Hepatocyte (in vitro differentiated cells): ENCODE results near the gene TANC1. TPM values are rescaled to one million over a fixed set of nuclear protein-coding genes. Genes with fewer than 3 reads are reported as not detected.

Experiments used
- DNase-seq: peaks from one replicate; pipeline ENCODE4 v3.0.0-alpha.2; 2016; ENCODE audit warnings: low spot score
- H2AFZ ChIP-seq: fragments of 200-600 bp; sonication (generic); 2 replicates; pipeline ENCODE4 v1.6.0; 2016; ENCODE audit warnings: antibody characterized with exemption, mild to moderate bottlenecking
- H3K27ac ChIP-seq: fragments of 200-600 bp; sonication (generic); 2 replicates; pipeline ENCODE4 v1.5.1; 2016; ENCODE audit warnings: mild to moderate bottlenecking
- H3K27me3 ChIP-seq: fragments of 200-600 bp; sonication (generic); 2 replicates; pipeline ENCODE4 v1.6.1; 2016
- H3K36me3 ChIP-seq: fragments of 200-600 bp; sonication (generic); replicated peaks from 2 replicates; pipeline ENCODE4 v1.5.1; 2016; ENCODE audit warnings: low read depth; ENCODE audit not compliant: insufficient read depth
- H3K4me1 ChIP-seq: fragments of 200-600 bp; sonication (generic); 2 replicates; pipeline ENCODE4 v1.5.1; 2016; ENCODE audit warnings: mild to moderate bottlenecking, moderate library complexity; ENCODE audit not compliant: insufficient read depth
- H3K4me2 ChIP-seq: fragments of 200-600 bp; sonication (generic); 2 replicates; pipeline ENCODE4 v1.6.0; 2016
- H3K4me3 ChIP-seq: fragments of 200-600 bp; sonication (generic); 2 replicates; pipeline ENCODE4 v1.5.1; 2016; ENCODE audit warnings: mild to moderate bottlenecking
- H3K79me2 ChIP-seq: fragments of 200-600 bp; sonication (generic); 2 replicates; pipeline ENCODE4 v1.6.0; 2017; ENCODE audit warnings: mild to moderate bottlenecking
- H3K9me2 ChIP-seq: fragments of 200-600 bp; sonication (generic); replicated peaks from 2 replicates; pipeline ENCODE4 v1.6.0; 2017; ENCODE audit warnings: mild to moderate bottlenecking; ENCODE audit not compliant: insufficient read depth
- H3K9me3 ChIP-seq: fragments of 200-600 bp; sonication (generic); 2 replicates; pipeline ENCODE4 v1.5.1; 2016; ENCODE audit warnings: low read depth, mild to moderate bottlenecking
- H4K20me1 ChIP-seq: fragments of 200-600 bp; sonication (generic); 2 replicates; pipeline ENCODE4 v1.6.0; 2016; ENCODE audit warnings: mild to moderate bottlenecking; ENCODE audit not compliant: insufficient read depth, poor library complexity, severe bottlenecking
- CTCF ChIP-seq: fragments of 200-600 bp; sonication (generic); IDR thresholded peaks from 2 replicates; pipeline ENCODE4 v1.5.1; 2016; ENCODE audit warnings: antibody characterized with exemption, mild to moderate bottlenecking; ENCODE audit not compliant: poor library complexity
- EZH2 ChIP-seq: fragments of 200-600 bp; sonication (generic); IDR thresholded peaks from 2 replicates; pipeline ENCODE4 v1.6.1; 2016; ENCODE audit warnings: antibody characterized with exemption, mild to moderate bottlenecking, borderline replicate concordance
- EZH2phosphoT487 ChIP-seq: fragments of 200-600 bp; sonication (generic); IDR thresholded peaks from one replicate; pipeline ENCODE4 v1.6.1; 2018; ENCODE audit warnings: antibody characterized with exemption, mild to moderate bottlenecking, low read depth, moderate library complexity; ENCODE audit not compliant: unreplicated experiment, severe bottlenecking
- WGBS: methylation state at CpG from one replicate; pipeline ENCODE4 v1.1.6; 2016; ENCODE audit warnings: low lambda C conversion rate; ENCODE audit errors: missing lambda C conversion rate; 5-methylcytosine and 5-hydroxymethylcytosine counted together
- polyA plus RNA-seq: library from polyadenylated mRNA; unstranded; fragments of >200 nt; fragmentation: Nextera tagmentation; extraction: Ambion mirVana; gene quantifications from 2 replicates; pipeline ENCODE4 v1.2.1, GENCODE V29; 2016
- total RNA-seq: library from RNA; depleted of rRNA; stranded (reverse); fragments of >200 nt; gene quantifications from 2 replicates; pipeline ENCODE4 v1.2.3, GENCODE V29; 2014

TANC1 gene
- total and polyA plus RNA-seq, 2 experiments from 2014 or later: 8.3 to 18.5 TPM

- Histone ChIP-seq H3K9me3 (no peaks in the 10 kb centered on the region), H3K27me3 (no peaks in the 10 kb centered on the region), H3K4me1 (no peaks in the 10 kb centered on the region), H3K4me3 (no peak overlapping the region), H3K79me2 (peaks cover 12% of the 10 kb centered on the region), H4K20me1 (no peaks in the 10 kb centered on the region), H3K36me3 (no peaks in the 10 kb centered on the region), H3K9me2 (no peaks in the 10 kb centered on the region), H3K27ac (no peak overlapping the region), H3K4me2 (no peak overlapping the region), H2AFZ (no peak overlapping the region)
- TF ChIP-seq EZH2phosphoT487 (no peak), CTCF (no peak), EZH2 (no peak)
- no peak for DNase-seq
- 99% methylated on average over 9 of the region's 9 CpGs for WGBS
Measured at GRCh38 chr2:159144776-159145614, 176.6 kb downstream of the TANC1 start.

GRCh38 chr2:159145745-159146354 is 177.4 kb downstream of the TANC1 start:
- TF ChIP-seq EZH2phosphoT487 (no peak), CTCF (no peak), EZH2 (no peak)
- no peaks in the 10 kb centered on the region for H3K9me2 ChIP-seq
- H3K79me2 ChIP-seq: peaks cover 11% of the 10 kb centered on the region
- no peak overlapping the region for H3K4me3 ChIP-seq
- H3K4me2 ChIP-seq: no peak overlapping the region
- DNase-seq: no peak
- H4K20me1 ChIP-seq: no peaks in the 10 kb centered on the region
- H3K9me3 ChIP-seq: no peaks in the 10 kb centered on the region
- no peak overlapping the region for H2AFZ ChIP-seq
- 97% methylated on average over 5 of the region's 5 CpGs for WGBS
- H3K4me1 ChIP-seq: peaks cover 1% of the 10 kb centered on the region
- H3K27ac ChIP-seq: no peak overlapping the region
- H3K36me3 ChIP-seq: no peaks in the 10 kb centered on the region
- H3K27me3 ChIP-seq: no peaks in the 10 kb centered on the region

- Histone ChIP-seq H3K4me1 (peaks cover 11% of the 10 kb centered on the region), H3K4me3 (no peak overlapping the region), H3K79me2 (peaks cover 3% of the 10 kb centered on the region), H3K27me3 (no peaks in the 10 kb centered on the region), H3K9me2 (no peaks in the 10 kb centered on the region), H3K9me3 (no peaks in the 10 kb centered on the region), H4K20me1 (no peaks in the 10 kb centered on the region), H3K27ac (no peak overlapping the region), H2AFZ (no peak overlapping the region), H3K4me2 (no peak overlapping the region), H3K36me3 (no peaks in the 10 kb centered on the region)
- WGBS: 81% methylated on average over 14 of the region's 14 CpGs
- TF ChIP-seq EZH2: no peak
- no peak for TF ChIP-seq CTCF
- TF ChIP-seq EZH2phosphoT487: no peak
- no peak for DNase-seq
Measured at GRCh38 chr2:159146996-159147666, 178.7 kb downstream of the TANC1 start.
